GM18873 (cell line): ENCODE results near the gene RAPGEF1.

ENCODE experiments used
- ATAC-seq: cut with Tn5 transposase; IDR thresholded peaks from one replicate; pipeline ENCODE4 v1.9.1; 2021; ENCODE audit warnings: mild to moderate bottlenecking, moderate library complexity, moderate number of reproducible peaks; ENCODE audit not compliant: unreplicated experiment, low FRiP score

Gene RAPGEF1

DNA sequence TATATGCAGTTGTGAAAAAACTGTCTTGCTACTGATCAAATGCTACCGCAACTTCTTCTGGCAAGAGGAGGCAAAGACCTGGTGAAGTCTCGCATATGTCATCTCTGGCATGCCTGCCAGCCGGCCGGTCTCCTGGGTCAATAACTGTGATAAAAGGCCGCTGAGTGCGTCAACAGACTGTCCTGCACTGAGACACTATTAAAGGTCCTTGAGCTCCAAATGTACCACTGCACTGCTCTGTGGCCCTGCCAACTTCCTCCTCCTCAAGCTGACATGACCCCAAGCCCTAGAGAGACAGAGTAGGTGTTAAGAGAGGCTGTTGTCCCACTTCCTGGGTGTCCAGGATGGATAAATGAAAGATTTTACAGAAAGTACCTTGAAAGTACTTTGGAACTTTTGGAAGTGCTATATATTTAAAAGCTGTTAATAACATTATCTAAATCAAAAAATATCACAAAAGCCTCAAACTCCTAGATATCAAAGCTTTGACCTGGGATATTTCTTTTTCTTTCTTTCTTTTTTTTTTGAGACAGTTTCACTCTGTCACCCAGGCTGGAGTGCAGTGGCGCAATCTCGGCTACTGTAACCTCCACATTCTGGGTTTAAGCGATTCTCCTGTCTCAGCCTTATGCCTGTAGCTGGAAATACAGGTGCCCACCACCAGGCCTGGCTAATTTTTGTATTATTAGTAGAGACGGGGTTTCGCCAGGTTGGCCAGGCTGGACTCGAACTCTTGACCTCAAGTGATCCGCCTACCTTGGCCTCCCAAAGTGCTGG lies 31.5 kb downstream of the RAPGEF1 start:
- ATAC-seq: no peak

- no peak for ATAC-seq
Observed at GRCh38 chr9:131707733-131708157, 32.1 kb downstream of the RAPGEF1 start.

DNA sequence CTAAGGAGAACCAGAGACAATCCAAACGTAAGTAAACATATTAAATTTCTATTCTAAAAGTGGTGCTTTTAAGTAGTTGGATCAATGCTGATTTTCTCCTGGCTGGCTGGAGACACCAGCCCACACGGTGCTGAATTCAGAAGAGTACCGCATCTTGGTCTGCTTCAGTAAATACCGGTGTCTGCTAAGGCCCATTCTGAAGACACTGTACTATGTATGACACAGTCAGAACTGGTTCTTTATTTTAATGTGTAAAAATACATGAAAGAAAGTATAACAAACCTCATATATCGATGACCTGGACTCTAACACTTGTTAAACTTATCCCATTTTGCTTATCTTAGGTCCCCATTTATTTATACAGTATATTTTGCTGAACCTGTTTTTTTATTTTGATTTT lies 32.8 kb downstream of the RAPGEF1 start:
- ATAC-seq: no peak

DNA sequence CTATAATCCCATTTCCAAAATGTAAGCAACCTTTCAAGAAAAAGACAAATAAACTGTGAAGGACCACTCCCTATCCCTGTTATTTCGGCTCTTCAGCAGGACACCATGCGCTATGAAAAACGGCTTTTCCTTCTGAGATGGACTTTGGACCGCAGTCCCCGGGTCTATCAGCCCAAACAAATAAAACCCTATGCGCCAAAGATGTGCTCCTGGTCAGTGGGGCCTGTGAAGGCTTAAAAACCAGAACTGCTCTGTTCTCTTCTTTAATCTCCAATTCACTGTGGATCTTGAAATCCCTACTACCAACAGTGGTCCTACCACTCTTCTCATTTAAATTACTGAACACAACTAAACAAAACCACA lies 33.3 kb downstream of the RAPGEF1 start:
- ATAC-seq: no peak

DNA sequence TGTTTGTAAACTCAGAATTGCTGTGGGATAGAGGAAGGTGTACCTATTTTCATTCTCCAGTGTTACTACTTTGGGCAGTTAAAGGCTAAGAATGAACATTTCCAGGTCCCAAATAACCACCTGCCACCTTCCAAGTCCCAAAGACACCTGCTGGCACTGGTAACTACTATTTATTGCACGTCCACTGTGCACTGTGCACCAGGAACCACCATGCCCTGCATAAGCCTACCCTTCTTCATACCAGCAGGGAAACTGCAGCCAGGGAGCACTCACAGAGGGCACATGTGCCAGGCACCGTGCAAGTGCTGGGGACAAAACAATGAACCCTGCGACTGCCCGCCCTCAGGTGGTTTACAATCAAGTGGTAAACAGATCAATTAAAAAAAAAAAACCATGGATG lies 34.9 kb downstream of the RAPGEF1 start:
- no peak for ATAC-seq

GRCh38 chr9:131704141-131704983 lies 35.5 kb downstream of the RAPGEF1 start:
- no peak for ATAC-seq

- no peak for ATAC-seq
Observed at GRCh38 chr9:131703697-131704096, 36.2 kb downstream of the RAPGEF1 start.

- no peak for ATAC-seq
Observed at GRCh38 chr9:131702911-131703310, 37.0 kb downstream of the RAPGEF1 start.

DNA sequence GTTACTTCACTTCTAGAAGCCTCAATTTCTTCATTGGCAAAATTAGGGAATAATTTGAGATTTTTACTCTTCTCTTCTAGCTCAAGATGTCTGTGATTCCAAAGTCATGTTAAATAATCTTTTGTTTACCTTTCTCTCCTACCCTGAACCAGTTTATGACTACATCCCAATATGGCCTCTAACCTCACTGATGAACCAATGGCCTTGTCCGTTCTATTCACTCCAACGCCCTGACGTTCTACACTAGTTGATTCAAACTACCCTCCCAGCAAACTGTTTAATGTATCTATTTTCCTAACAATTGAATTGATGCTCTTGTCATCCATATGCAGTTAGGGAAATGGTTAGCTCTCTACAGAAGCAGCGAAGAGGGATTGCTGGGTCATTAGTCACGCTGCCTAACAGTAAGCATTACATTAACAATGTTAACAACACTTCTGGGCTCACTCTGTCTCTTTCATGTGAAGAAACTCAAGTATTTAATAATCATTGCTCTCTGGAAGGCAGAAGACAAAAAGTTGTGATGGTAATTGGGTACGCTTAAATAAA lies 38.0 kb downstream of the RAPGEF1 start:
- ATAC-seq: no peak

DNA sequence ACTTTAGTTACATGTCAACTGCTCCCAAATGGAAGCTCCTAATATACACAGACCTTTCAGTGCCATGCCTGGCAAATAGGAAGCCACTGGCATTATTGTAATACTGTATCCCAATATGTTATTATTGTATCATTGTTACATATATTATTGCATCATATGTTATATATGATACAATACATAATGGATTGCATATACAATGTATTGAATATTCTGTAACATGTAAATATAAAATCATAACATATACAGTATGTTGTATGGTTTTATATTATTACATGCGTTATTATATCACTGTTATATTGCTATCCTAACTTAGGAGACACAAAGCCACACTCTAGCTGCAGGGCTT lies 38.5 kb downstream of the RAPGEF1 start:
- ATAC-seq: no peak

DNA sequence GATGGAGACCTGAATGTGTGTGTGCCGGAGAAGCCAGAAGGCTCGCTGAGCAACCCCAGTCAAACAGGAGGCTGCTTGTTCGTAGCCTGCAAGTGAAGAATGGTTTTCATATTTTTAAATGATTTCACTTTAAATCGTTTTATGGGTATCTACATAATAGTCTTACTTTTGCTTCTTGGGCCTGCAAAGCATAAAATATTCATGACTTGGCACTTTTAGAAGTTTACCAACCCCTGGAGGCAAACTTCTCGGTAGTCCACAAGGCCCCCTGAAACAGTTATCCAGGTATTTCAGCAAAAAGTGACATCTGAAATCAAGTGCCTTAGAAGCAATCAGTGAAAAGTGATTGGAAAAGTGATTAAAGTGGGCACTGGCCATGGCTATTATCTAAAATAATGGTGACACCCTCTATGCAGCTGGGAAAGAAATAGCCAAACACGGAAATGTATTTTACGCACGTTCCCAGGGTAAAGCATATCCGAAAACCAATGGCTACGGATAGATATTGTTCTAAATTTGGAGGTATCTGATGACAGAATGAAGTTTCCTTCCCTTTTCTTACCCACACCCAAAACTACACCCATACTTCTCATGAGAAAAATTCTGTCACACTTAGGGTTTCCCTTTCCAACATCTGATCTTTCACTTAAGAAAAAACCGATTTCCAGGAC lies 39.0 kb downstream of the RAPGEF1 start:
- no peak for ATAC-seq

DNA sequence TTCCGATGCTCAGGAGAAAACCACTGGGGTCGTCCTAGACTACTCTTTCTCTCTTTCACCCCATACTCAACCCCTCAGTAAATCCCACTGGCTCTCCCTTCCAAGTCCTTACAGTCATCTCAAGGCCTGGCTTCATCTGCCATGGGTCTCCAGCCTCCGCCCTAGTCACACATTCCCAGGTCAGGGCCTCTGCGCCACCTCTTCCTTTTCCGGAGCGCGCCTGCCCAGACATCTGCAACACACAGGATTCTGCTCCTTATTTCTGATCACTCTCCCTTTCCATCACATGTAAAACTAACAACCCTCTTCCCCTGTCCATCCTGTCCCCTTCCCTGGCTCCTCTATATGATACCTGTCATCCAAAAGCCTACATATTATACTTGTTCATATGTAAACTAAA lies 39.8 kb downstream of the RAPGEF1 start:
- ATAC-seq: no peak

DNA sequence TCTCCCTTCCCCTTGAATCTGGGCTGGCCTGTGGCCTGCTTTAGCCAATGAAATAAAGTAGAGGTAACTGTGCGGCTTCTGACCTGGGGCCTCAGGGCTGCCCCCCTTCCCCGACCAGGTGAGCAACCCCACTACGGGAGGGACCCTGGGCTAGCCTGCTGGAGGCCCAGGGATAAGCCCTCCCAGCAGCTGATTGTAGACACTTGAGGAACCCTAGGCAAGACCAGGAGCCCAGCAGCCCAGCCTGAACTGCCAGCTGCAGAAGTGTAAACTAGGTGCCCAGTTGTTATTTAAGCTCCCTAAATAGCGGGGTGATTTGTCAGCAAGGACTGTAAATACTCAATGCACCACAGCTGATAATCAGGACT lies 41.3 kb downstream of the RAPGEF1 start:
- no peak for ATAC-seq

DNA sequence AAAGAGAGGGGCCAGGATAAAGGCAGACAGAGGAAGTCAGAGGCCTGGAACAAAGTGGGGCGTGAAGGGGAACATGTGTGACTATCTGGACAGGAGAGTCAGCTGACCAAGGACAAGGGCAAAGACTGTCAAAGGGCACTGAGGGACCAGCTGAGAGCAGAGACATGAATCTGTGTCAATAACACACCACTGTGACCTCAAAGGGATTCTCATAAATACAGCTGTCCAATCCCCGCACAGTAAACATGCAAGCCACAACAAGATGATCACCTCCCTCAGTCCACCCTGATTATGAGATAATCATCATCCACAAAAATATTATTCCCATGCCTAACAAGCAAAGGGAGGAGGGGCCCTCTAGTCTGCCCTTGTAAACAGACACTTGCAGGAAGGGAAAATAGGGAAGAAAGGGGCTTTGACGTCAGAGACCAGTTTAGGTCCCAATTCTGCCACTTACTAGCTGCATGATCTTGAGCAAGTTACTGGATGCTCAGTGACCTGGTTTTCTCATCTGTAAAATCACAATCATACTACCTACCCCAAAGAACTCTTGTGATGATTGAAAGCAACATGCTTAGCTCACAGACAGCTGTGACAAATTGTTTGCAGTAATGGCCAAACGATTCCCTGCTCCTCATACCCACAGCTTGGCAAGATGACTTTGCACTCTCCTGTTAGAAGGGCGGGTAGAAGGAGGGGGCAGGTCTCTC lies 41.8 kb downstream of the RAPGEF1 start:
- ATAC-seq: no peak

GRCh38 chr9:131697097-131697496 lies 42.8 kb downstream of the RAPGEF1 start:
- ATAC-seq: no peak

- no peak for ATAC-seq
Observed at GRCh38 chr9:131695836-131696460, 43.9 kb downstream of the RAPGEF1 start.

- no peak for ATAC-seq
Observed at GRCh38 chr9:131695366-131695765, 44.5 kb downstream of the RAPGEF1 start.

DNA sequence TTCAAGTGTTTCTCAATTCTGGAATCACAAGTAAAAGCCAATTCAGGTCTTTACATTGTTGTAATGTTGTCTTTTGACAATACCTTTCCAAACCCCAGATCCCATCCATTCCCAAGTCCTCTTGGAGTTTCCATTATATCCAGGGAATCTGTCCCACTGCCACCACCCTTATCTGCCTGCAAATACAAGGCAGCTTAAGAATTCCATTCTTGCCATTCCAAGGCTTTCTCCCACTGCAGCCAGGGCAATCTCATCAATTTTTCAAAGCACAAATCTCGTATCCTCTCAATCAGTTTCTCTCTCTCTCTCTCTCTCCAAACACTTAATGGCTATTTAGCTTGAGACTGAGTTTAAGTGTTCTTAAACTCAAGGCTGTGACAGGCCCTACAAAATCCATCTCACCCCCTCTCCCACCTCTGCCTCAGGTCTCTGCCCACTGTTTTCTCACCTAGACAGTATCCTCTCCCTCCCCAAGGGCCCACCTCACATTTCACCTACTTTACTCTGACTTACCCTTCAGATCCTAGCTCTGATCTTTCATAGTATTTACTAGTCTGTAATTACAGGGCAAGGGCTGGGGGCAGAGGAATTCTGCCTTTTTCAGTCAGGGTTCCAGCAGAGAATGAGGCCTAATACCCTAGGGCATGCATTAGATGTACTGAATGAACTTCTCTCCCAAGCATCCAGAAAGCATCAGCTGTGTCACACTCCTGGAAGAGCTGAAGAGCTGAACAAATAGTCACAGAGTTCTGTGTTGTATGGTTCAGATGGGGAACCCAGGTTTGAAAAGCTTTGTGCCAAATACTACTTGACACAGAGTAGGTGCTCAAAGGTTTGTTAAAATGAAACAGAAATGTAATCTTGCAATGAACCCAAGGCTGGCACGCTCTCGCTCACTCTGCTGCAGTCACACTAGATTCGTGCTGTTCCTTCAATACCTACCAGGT lies 46.0 kb downstream of the RAPGEF1 start:
- no peak for ATAC-seq
